Fibroblast of lung (primary cell): Measurements from ENCODE around the gene RRM1. TPM values are rescaled to one million over a fixed set of nuclear protein-coding genes. Genes with fewer than 3 reads are reported as not detected.

Experiments
- DNase-seq, 2 donors: peaks; one replicate each; pipeline versions ENCODE4 v3.0.0 to v3.0.0-alpha.2; 2010; ENCODE audit warnings: low read depth in 2 of 2
- H2AFZ ChIP-seq: 2 replicates; pipeline ENCODE4 v1.5.1; 2012; ENCODE audit warnings: low read length, control low read depth, inconsistent platforms
- H3K27ac ChIP-seq: 2 replicates; pipeline ENCODE4 v1.5.1; 2011; ENCODE audit warnings: low read length, control low read depth; ENCODE audit not compliant: insufficient read depth
- H3K27me3 ChIP-seq: 2 replicates; pipeline ENCODE4 v1.5.1; 2011; ENCODE audit warnings: mild to moderate bottlenecking, low read length; ENCODE audit not compliant: control insufficient read depth, insufficient read depth
- H3K36me3 ChIP-seq: 2 replicates; pipeline ENCODE4 v1.5.1; 2011; ENCODE audit warnings: low read length; ENCODE audit not compliant: control insufficient read depth, insufficient read depth
- H3K4me1 ChIP-seq: 2 replicates; pipeline ENCODE4 v1.5.1; 2011; ENCODE audit warnings: low read length; ENCODE audit not compliant: control insufficient read depth, insufficient read depth; ENCODE audit errors: extremely low read depth
- H3K4me2 ChIP-seq: 2 replicates; pipeline ENCODE4 v1.5.1; 2011; ENCODE audit warnings: low read length, control low read depth; ENCODE audit not compliant: insufficient read depth; ENCODE audit errors: extremely low read depth
- H3K4me3 ChIP-seq, 4 experiments: fragments of 200-600 bp in 1 of 4; sonication (generic) in 1 of 4; replicated peaks in 1 of 4; 2 replicates each; pipeline ENCODE4 v1.5.1; 2011 to 2016; ENCODE audit warnings: low read length in 4 of 4, low read depth in 3 of 4, mild to moderate bottlenecking in 3 of 4, control low read depth in 2 of 4, inconsistent platforms in 1 of 4, mixed read lengths in 1 of 4; ENCODE audit not compliant: insufficient read depth in 1 of 4; ENCODE audit errors: control extremely low read depth in 1 of 4
- H3K79me2 ChIP-seq: 2 replicates; pipeline ENCODE4 v1.5.1; 2012; ENCODE audit warnings: mild to moderate bottlenecking, low read length, inconsistent platforms; ENCODE audit not compliant: control insufficient read depth, insufficient read depth
- H3K9ac ChIP-seq: 2 replicates; pipeline ENCODE4 v1.5.1; 2011; ENCODE audit warnings: mild to moderate bottlenecking, low read length, control low read depth; ENCODE audit not compliant: insufficient read depth
- H3K9me3 ChIP-seq: 2 replicates; pipeline ENCODE4 v1.5.1; 2012; ENCODE audit warnings: low read depth, low read length; ENCODE audit not compliant: control insufficient read depth, insufficient read depth
- H4K20me1 ChIP-seq: 2 replicates; pipeline ENCODE4 v1.5.1; 2011; ENCODE audit warnings: low read length; ENCODE audit not compliant: control insufficient read depth, insufficient read depth; ENCODE audit errors: extremely low read depth
- CTCF ChIP-seq, 2 donors: IDR thresholded peaks in 1 of 2; conservative IDR thresholded peaks in 1 of 2; 1 replicate in 1 of 2; 2 replicates in 1 of 2; pipeline ENCODE4 v1.5.1; 2011 to 2012; ENCODE audit warnings: low read length in 2 of 2, control low read depth in 1 of 2, inconsistent platforms in 1 of 2, low read depth in 1 of 2, mild to moderate bottlenecking in 1 of 2
- EZH2 ChIP-seq: IDR thresholded peaks from 2 replicates; pipeline ENCODE4 v1.5.1; 2012; ENCODE audit warnings: low read length, control low read depth, mild to moderate bottlenecking; ENCODE audit errors: missing control alignments
- polyA plus RNA-seq, 2 donors: library from polyadenylated mRNA; depleted of rRNA in 1 of 2; stranded (reverse) in 1 of 2; unstranded in 1 of 2; fragments of >200 nt; gene quantifications; 2 replicates each; pipeline ENCODE4 v1.2.1, GENCODE V29; 2011 to 2012; ENCODE audit warnings: missing spikeins in 1 of 2
- total RNA-seq: library from RNA; depleted of rRNA; stranded (reverse); fragments of >200 nt; gene quantifications from 2 replicates; pipeline ENCODE4 v1.2.1, GENCODE V29; 2014

The RRM1 gene
- total and polyA plus RNA-seq, 2 donors (not counting 1 experiment from before 2014, with no cell fraction given): 57.5 to 85.0 TPM

GRCh38 chr11:4184163-4184916 is 89.7 kb downstream of the RRM1 start:
- TF ChIP-seq EZH2: no peak
- no peak for TF ChIP-seq CTCF (conservative IDR thresholded peaks at IDR 0.05 in 1 of 2, IDR thresholded peaks at IDR 0.05 in 1 of 2; ENCODE audit: low read depth in 1 of 2, low read length in 2 of 2)
- H3K4me3 ChIP-seq: no peak overlapping the region
- no peaks in the 10 kb centered on the region for H3K36me3 ChIP-seq
- no peak overlapping the region for H3K27ac ChIP-seq
- H3K4me1 ChIP-seq: no peaks in the 10 kb centered on the region
- no peaks in the 10 kb centered on the region for H3K79me2 ChIP-seq
- H3K9ac ChIP-seq: no peak overlapping the region
- no peaks in the 10 kb centered on the region for H4K20me1 ChIP-seq
- no peak overlapping the region for H3K4me2 ChIP-seq
- peak in 1 of 2 donors; percentile 22 for DNase-seq
- no peaks in the 10 kb centered on the region for H3K27me3 ChIP-seq
- no peaks in the 10 kb centered on the region for H3K9me3 ChIP-seq
- no peak overlapping the region for H2AFZ ChIP-seq

- H3K9ac ChIP-seq: no peak overlapping the region
- DNase-seq: no peak
- H3K4me3 ChIP-seq: no peak overlapping the region
- H3K36me3 ChIP-seq: no peaks in the 10 kb centered on the region
- no peak for TF ChIP-seq EZH2
- no peaks in the 10 kb centered on the region for H4K20me1 ChIP-seq
- no peaks in the 10 kb centered on the region for H3K27me3 ChIP-seq
- no peaks in the 10 kb centered on the region for H3K4me1 ChIP-seq
- H3K9me3 ChIP-seq: no peaks in the 10 kb centered on the region
- H2AFZ ChIP-seq: no peak overlapping the region
- H3K27ac ChIP-seq: no peak overlapping the region
- H3K79me2 ChIP-seq: no peaks in the 10 kb centered on the region
- H3K4me2 ChIP-seq: no peak overlapping the region
These were observed 91.0 kb downstream of the RRM1 start for GRCh38 chr11:4185561-4185960.

- no peak overlapping the region for H3K4me2 ChIP-seq
- H3K36me3 ChIP-seq: no peaks in the 10 kb centered on the region
- H3K9me3 ChIP-seq: no peaks in the 10 kb centered on the region
- H2AFZ ChIP-seq: no peak overlapping the region
- H3K4me3 ChIP-seq: peak overlapping the region in 3 of 4 experiments; percentile 48 to 70 (median 59)
- H3K4me1 ChIP-seq: no peaks in the 10 kb centered on the region
- no peak for DNase-seq
- H4K20me1 ChIP-seq: no peaks in the 10 kb centered on the region
- no peaks in the 10 kb centered on the region for H3K27me3 ChIP-seq
- no peak overlapping the region for H3K9ac ChIP-seq
- H3K27ac ChIP-seq: no peak overlapping the region
- TF ChIP-seq EZH2: no peak
- no peak for TF ChIP-seq CTCF (conservative IDR thresholded peaks at IDR 0.05 in 1 of 2, IDR thresholded peaks at IDR 0.05 in 1 of 2; ENCODE audit: low read depth in 1 of 2, low read length in 2 of 2)
- no peaks in the 10 kb centered on the region for H3K79me2 ChIP-seq
These were observed 92.0 kb downstream of the RRM1 start for GRCh38 chr11:4186464-4187054.
